NT2/D1 (cell line): ENCODE measurements around the gene DIP2C.

ENCODE experiments used
- DNase-seq: peaks from one replicate; pipeline ENCODE4 v3.0.0-alpha.2; 2011; ENCODE audit warnings: low read depth, low spot score
- H3K27me3 ChIP-seq: 2 replicates; pipeline ENCODE4 v1.6.0; 2011; ENCODE audit warnings: mild to moderate bottlenecking; ENCODE audit not compliant: insufficient read length, insufficient read depth
- H3K36me3 ChIP-seq: 2 replicates; pipeline ENCODE4 v1.6.1; 2011; ENCODE audit warnings: mild to moderate bottlenecking, low read length, mixed read lengths; ENCODE audit not compliant: insufficient read depth, insufficient read length
- H3K4me1 ChIP-seq: 2 replicates; pipeline ENCODE4 v1.5.1; 2011; ENCODE audit not compliant: insufficient read depth, insufficient read length
- H3K4me3 ChIP-seq: 2 replicates; pipeline ENCODE4 v1.5.1; 2011; ENCODE audit warnings: low read depth; ENCODE audit not compliant: insufficient read length
- H3K9ac ChIP-seq: 2 replicates; pipeline ENCODE4 v1.6.0; 2011; ENCODE audit warnings: low read depth; ENCODE audit not compliant: insufficient read length
- H3K9me3 ChIP-seq: 2 replicates; pipeline ENCODE4 v1.5.1; 2011; ENCODE audit warnings: mild to moderate bottlenecking, low read length; ENCODE audit not compliant: insufficient read depth
- SUZ12 ChIP-seq: IDR thresholded peaks from 2 replicates; pipeline ENCODE4 v1.6.1; 2011; ENCODE audit not compliant: insufficient read length, insufficient read depth; ENCODE audit errors: extremely low read depth
- YY1 ChIP-seq: IDR thresholded peaks from 2 replicates; pipeline ENCODE4 v1.6.1; 2011; ENCODE audit not compliant: insufficient read length, insufficient read depth
- ZNF274 ChIP-seq: IDR thresholded peaks from 2 replicates; pipeline ENCODE4 v1.6.1; 2011; ENCODE audit warnings: mild to moderate bottlenecking, low read depth, low read length

The DIP2C gene

GRCh38 chr10:676178-676577 lies 13.3 kb downstream of the DIP2C start:
- Histone ChIP-seq H3K4me1 (no peaks in the 10 kb centered on the region), H3K9me3 (no peaks in the 10 kb centered on the region), H3K4me3 (no peak overlapping the region), H3K27me3 (no peaks in the 10 kb centered on the region), H3K9ac (no peak overlapping the region), H3K36me3 (no peaks in the 10 kb centered on the region)
- no peak for DNase-seq
- no peak for TF ChIP-seq SUZ12
- no peak for TF ChIP-seq ZNF274
- no peak for TF ChIP-seq YY1

DNA sequence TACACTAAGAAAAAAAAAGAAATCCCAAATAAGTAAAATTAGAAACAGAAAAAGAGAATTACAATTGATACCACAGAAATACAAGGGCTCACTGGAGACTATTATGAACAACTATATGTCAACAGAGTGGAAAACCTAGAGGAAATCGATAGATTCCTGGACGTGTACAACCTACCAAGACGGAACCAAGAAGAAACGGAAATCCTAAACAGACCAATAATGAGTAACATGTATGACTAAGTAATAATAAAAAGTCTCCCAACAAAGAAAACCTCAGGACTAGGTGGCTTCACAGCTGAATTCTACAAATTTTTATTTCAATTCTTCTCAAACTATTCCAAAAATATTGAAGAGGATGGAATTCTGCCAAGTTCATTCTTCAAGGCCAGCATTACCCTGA lies 13.9 kb downstream of the DIP2C start:
- Histone ChIP-seq H3K27me3 (no peaks in the 10 kb centered on the region), H3K9me3 (no peaks in the 10 kb centered on the region), H3K9ac (no peak overlapping the region), H3K36me3 (no peaks in the 10 kb centered on the region), H3K4me1 (no peaks in the 10 kb centered on the region), H3K4me3 (no peak overlapping the region)
- DNase-seq: no peak
- no peak for TF ChIP-seq ZNF274

DNA sequence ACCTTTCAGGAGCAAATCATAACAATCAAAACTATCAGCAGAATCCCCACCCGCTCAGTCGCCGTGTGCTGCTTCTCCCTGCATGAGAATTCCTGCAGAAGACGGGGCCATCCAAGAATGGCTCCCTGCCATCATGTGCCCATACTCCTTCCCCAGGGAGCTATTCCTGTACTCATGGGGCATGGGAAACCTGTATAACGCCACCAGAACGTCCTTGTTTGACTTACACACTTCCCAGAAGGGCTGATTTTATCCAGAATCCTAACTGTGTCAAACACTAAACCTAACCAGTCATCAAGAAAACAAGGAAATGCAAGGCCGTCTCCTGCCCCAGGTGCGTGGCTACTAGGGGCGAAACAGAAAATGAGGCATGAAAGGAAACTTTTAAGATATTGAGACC lies 16.0 kb downstream of the DIP2C start:
- Histone ChIP-seq H3K27me3 (no peaks in the 10 kb centered on the region), H3K36me3 (no peaks in the 10 kb centered on the region), H3K4me1 (no peaks in the 10 kb centered on the region), H3K4me3 (no peak overlapping the region), H3K9me3 (no peaks in the 10 kb centered on the region), H3K9ac (no peak overlapping the region)
- DNase-seq: no peak
- TF ChIP-seq ZNF274: no peak
- TF ChIP-seq YY1: no peak
- no peak for TF ChIP-seq SUZ12

- Histone ChIP-seq H3K36me3 (no peaks in the 10 kb centered on the region), H3K9me3 (no peaks in the 10 kb centered on the region), H3K4me3 (no peak overlapping the region), H3K27me3 (no peaks in the 10 kb centered on the region), H3K4me1 (no peaks in the 10 kb centered on the region), H3K9ac (no peak overlapping the region)
- no peak for DNase-seq
- TF ChIP-seq ZNF274: no peak
- TF ChIP-seq YY1: no peak
Observed at GRCh38 chr10:672992-673391, 16.5 kb downstream of the DIP2C start.

- Histone ChIP-seq H3K9me3 (no peaks in the 10 kb centered on the region), H3K4me3 (no peak overlapping the region), H3K9ac (no peak overlapping the region), H3K4me1 (no peaks in the 10 kb centered on the region), H3K27me3 (no peaks in the 10 kb centered on the region), H3K36me3 (no peaks in the 10 kb centered on the region)
- TF ChIP-seq YY1: no peak
- no peak for TF ChIP-seq ZNF274
- no peak for TF ChIP-seq SUZ12
- no peak for DNase-seq
Observed at GRCh38 chr10:672203-672602, 17.3 kb downstream of the DIP2C start.

GRCh38 chr10:670990-671389 lies 18.5 kb downstream of the DIP2C start:
- Histone ChIP-seq H3K36me3 (no peaks in the 10 kb centered on the region), H3K27me3 (no peaks in the 10 kb centered on the region), H3K4me3 (no peak overlapping the region), H3K9me3 (no peaks in the 10 kb centered on the region), H3K9ac (no peak overlapping the region), H3K4me1 (no peaks in the 10 kb centered on the region)
- TF ChIP-seq ZNF274 (no peak), SUZ12 (no peak), YY1 (no peak)
- DNase-seq: no peak

GRCh38 chr10:670038-670437 lies 19.4 kb downstream of the DIP2C start:
- no peak overlapping the region for H3K9ac ChIP-seq
- no peak for DNase-seq
- H3K27me3 ChIP-seq: no peaks in the 10 kb centered on the region
- H3K4me3 ChIP-seq: no peak overlapping the region
- no peaks in the 10 kb centered on the region for H3K36me3 ChIP-seq
- no peaks in the 10 kb centered on the region for H3K4me1 ChIP-seq
- H3K9me3 ChIP-seq: no peaks in the 10 kb centered on the region
- TF ChIP-seq YY1: no peak
- TF ChIP-seq SUZ12: no peak
- no peak for TF ChIP-seq ZNF274
